GM12878 (cell line): ENCODE results near the gene GRAMD2B. TPM values are rescaled to one million over a fixed set of nuclear protein-coding genes. Genes with fewer than 3 reads are reported as not detected.
"Not testable (repeated sequence)": the region's sequence is repeated elsewhere in the genome, so short reads cannot be mapped to it uniquely, and the experiment has no call there.

ENCODE experiments used
- ATAC-seq: fragments of 200-7000 bp; cut with Tn5 transposase; 3 replicates; pipeline ENCODE4 v1.9.1; 2020; ENCODE audit warnings: mild to moderate bottlenecking, moderate library complexity
- BruUV-seq: library from RNA; stranded (reverse); fragments of 400-500 nt; replicated peaks from 2 replicates; lab custom pipeline; 2021; lab: Mats Ljungman, UMichigan
- CTCF ChIA-PET: fragments of 300-600 bp; sonication (Branson Sonifier 250); formaldehyde crosslinking; extraction: SDS; loops from one replicate; lab custom pipeline; 2021; ENCODE audit warnings: inconsistent platforms; lab: Yijun Ruan, JAX
- POLR2A ChIA-PET: fragments of 350-600 bp; formaldehyde crosslinking; extraction: SDS; loops from one replicate; lab custom pipeline; 2021; ENCODE audit warnings: inconsistent platforms; lab: Charles Lee
- RAD21 ChIA-PET: fragments of 300-600 bp; sonication (Branson Sonifier 250); formaldehyde crosslinking; loops from one replicate; lab custom pipeline; 2023; ENCODE audit warnings: antibody characterized with exemption; ENCODE audit not compliant: unreplicated experiment; lab: Charles Lee
- SMC1A ChIA-PET: fragments of 300-600 bp; sonication (Branson Sonifier 250); formaldehyde crosslinking; loops from one replicate; lab custom pipeline; 2023; ENCODE audit not compliant: unreplicated experiment, uncharacterized antibody; lab: Charles Lee
- DNase-seq: peaks from one replicate; pipeline ENCODE4 v3.0.0-alpha.2; 2011; ENCODE audit warnings: low read depth, low spot score
- FAIRE-seq: peaks from 3 replicates; lab custom pipeline; 2011; peaks lifted over from hg19 to GRCh38; lab: Jason Lieb, UNC
- H2AFZ ChIP-seq: 2 replicates; pipeline ENCODE4 v1.6.0; 2011; ENCODE audit warnings: low read depth, low read length, control low read depth; ENCODE audit not compliant: control insufficient read depth
- H3K27ac ChIP-seq: 2 replicates; pipeline ENCODE4 v1.5.1; 2011; ENCODE audit warnings: control low read depth; ENCODE audit not compliant: control insufficient read depth, insufficient read depth
- H3K27me3 ChIP-seq, 2 experiments: replicated peaks in 1 of 2; 2 replicates each; pipeline versions ENCODE4 v1.6.0 to v1.6.1; 2011; ENCODE audit warnings: low read length in 1 of 2; ENCODE audit not compliant: control insufficient read depth in 2 of 2, insufficient read depth in 2 of 2
- H3K36me3 ChIP-seq, 2 experiments: 2 replicates each; pipeline ENCODE4 v1.5.1; 2011; ENCODE audit warnings: low read length in 1 of 2; ENCODE audit not compliant: control insufficient read depth in 2 of 2, insufficient read depth in 2 of 2
- H3K4me1 ChIP-seq: 2 replicates; pipeline ENCODE4 v1.6.1; 2011; ENCODE audit warnings: mild to moderate bottlenecking, low read length, moderate library complexity, mixed read lengths; ENCODE audit not compliant: control insufficient read depth, insufficient read depth
- H3K4me2 ChIP-seq: 2 replicates; pipeline ENCODE4 v1.6.0; 2011; ENCODE audit warnings: control low read depth; ENCODE audit not compliant: control insufficient read depth, insufficient read depth
- H3K4me3 ChIP-seq: fragments of 200-600 bp; sonication (generic); 2 replicates; pipeline ENCODE4 v1.5.1; 2016
- H3K79me2 ChIP-seq: 2 replicates; pipeline ENCODE4 v1.6.0; 2011; ENCODE audit warnings: low read length; ENCODE audit not compliant: control insufficient read depth, insufficient read depth
- H3K9ac ChIP-seq: 2 replicates; pipeline ENCODE4 v1.8.0; 2011; ENCODE audit warnings: low read length, control low read depth, mixed read lengths; ENCODE audit not compliant: control insufficient read depth, insufficient read depth
- H3K9me3 ChIP-seq: replicated peaks from 3 replicates; pipeline ENCODE4 v1.5.1; 2011; ENCODE audit warnings: mild to moderate bottlenecking, low read length; ENCODE audit not compliant: control insufficient read depth, insufficient read depth
- H4K20me1 ChIP-seq: 2 replicates; pipeline ENCODE4 v1.6.0; 2011; ENCODE audit not compliant: control insufficient read depth, insufficient read depth
- FOS ChIP-seq: IDR thresholded peaks from 3 replicates; pipeline ENCODE4 v1.6.1; 2011; ENCODE audit warnings: borderline replicate concordance; ENCODE audit not compliant: insufficient read length; ENCODE audit errors: extremely low read depth
- TCF3 ChIP-seq: IDR thresholded peaks from 2 replicates; pipeline ENCODE4 v1.6.1; 2012; ENCODE audit warnings: low read depth, mild to moderate bottlenecking, low read length, borderline replicate concordance; ENCODE audit not compliant: insufficient read depth
- ZNF24 ChIP-seq: fragments of 450-650 bp; IDR thresholded peaks from 2 replicates; pipeline ENCODE4 v1.6.1; 2017; ENCODE audit warnings: antibody characterized with exemption, mild to moderate bottlenecking
- WGBS: methylation state at CpG from one replicate; pipeline ENCODE4 v1.1.6; 2016; ENCODE audit warnings: low lambda C conversion rate; ENCODE audit not compliant: insufficient replicate concordance, insufficient coverage; ENCODE audit errors: missing lambda C conversion rate; 5-methylcytosine and 5-hydroxymethylcytosine counted together
- in situ Hi-C: fragments of 300-500 bp; cut with MboI; formaldehyde crosslinking; loops from 9 replicates; pipeline ENCODE4 v1.14.3; 2018; ENCODE audit warnings: mixed read lengths
- intact Hi-C: fragments of 100-400 bp; cut with micrococcal nuclease; formaldehyde crosslinking; loops from one replicate; pipeline ENCODE4 v1.14.2; 2022; ENCODE audit not compliant: unreplicated experiment
- polyA plus RNA-seq, 11 experiments: library from polyadenylated mRNA; depleted of rRNA in 4 of 11; unstranded in 6 of 11; stranded (reverse) in 5 of 11; fragments of >200 nt; fragmentation: Nextera tagmentation in 4 of 11; fragmentation: Illumina TruSeq in 1 of 11; extraction: Ambion mirVana in 4 of 11; extraction: Trizol in 1 of 11; gene quantifications; 1 replicate in 1 of 11; 2 replicates in 10 of 11; pipeline versions ENCODE4 v1.2.1 to v1.2.3, GENCODE V29; 2011 to 2016; ENCODE audit warnings: inconsistent platforms in 2 of 11, missing spikeins in 2 of 11, low read depth in 1 of 11
- total RNA-seq, 4 experiments: library from RNA; depleted of rRNA in 3 of 4; stranded (reverse); fragments of >200 nt in 3 of 4; fragmentation: Illumina TruSeq in 1 of 4; extraction: Trizol in 1 of 4; gene quantifications; 2 replicates each; pipeline versions ENCODE4 v1.2.1 to v1.2.3, GENCODE V29; 2013 to 2021

GRAMD2B gene
- total and polyA plus RNA-seq, 10 of the 15 experiments (the other 5 are each of a cell fraction or from before 2014, with no cell fraction given): 1.9 to 21.5 (median 8.4) TPM

DNA sequence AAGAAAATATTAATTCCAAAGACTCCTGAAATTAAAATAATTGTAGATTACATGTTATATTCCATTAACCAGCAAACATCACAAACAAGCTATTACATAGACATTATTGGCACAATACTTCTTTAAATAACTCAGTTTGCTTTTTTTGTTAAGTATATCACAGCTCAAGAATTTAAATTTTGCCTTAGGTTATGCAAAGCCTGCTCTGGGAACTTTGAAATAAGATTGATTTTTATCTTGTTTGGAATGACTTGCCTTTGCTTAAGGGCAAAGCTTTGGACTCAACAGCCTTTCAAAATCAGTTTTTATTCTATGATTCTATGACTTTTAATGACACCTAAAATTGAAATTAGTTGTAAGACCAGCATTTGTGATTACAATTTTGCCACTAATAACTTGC is 93.6 kb downstream of the GRAMD2B start (continued):
- TF ChIP-seq ZNF24 (no peak), TCF3 (no peak), FOS (no peak)

GRCh38 chr5:126519223-126519622 is 96.0 kb downstream of the GRAMD2B start:
- H3K9me3 ChIP-seq, H3K4me3 ChIP-seq, FAIRE-seq, in situ Hi-C loops, H3K4me2 ChIP-seq, H3K4me1 ChIP-seq, BruUV-seq, intact Hi-C loops, H3K36me3 ChIP-seq, H3K79me2 ChIP-seq, DNase-seq, H4K20me1 ChIP-seq, H3K9ac ChIP-seq, H2AFZ ChIP-seq, H3K27ac ChIP-seq, H3K27me3 ChIP-seq, ATAC-seq: not testable (repeated sequence)
- 89% methylated on average over 3 of the region's 4 CpGs for WGBS
- ChIA-PET POLR2A (interaction anchor here (0.6 kb wide), 1 partner anchor 138 kb away, joined by 9 read pairs; no protein-coding TSS in a partner anchor), CTCF (interaction anchor here (0.7 kb wide), 1 partner anchor 181 kb away, joined by 3 read pairs; no protein-coding TSS in a partner anchor), RAD21 (interaction anchor here (1.4 kb wide), 1 partner anchor 180 kb away, joined by 4 read pairs; no protein-coding TSS in a partner anchor), SMC1A (interaction anchor here (2.8 kb wide), 1 partner anchor 20 kb away, joined by 8 read pairs; no protein-coding TSS in a partner anchor)
